ENCODE measurements around the gene KIAA0753.
"Not testable (repeated sequence)": the region's sequence is repeated elsewhere in the genome, so short reads cannot be mapped to it uniquely, and the experiment has no call there.

KIAA0753 gene

DNA sequence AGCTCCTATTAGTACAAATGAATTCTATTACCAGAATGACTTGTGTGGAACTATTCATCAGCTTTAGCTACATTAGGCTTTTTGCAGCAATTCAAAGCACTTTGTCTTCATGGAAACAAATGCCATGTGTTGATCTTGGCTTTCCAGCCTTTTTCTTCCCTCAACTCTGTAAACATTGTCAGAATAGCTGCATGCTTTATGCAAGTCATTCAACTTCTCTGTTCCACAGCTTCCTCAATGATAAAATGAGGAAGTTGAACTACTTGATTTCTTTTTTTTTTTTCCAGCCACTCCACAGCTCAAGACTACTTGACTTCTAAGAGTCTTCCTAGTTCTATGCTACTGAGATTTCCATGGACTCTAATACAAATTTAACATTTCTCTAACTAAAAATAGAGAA, 41.1 kb downstream of the KIAA0753 start:
- Histone ChIP-seq H3K4me3 (ENCODE audit: low read length) (no peak overlapping the region), H3K27me3 (ENCODE audit: control insufficient read depth, insufficient read depth, low read length) (no peaks in the 10 kb centered on the region), H3K4me1 (ENCODE audit: control insufficient read depth, insufficient read depth, low read length) (peaks cover 2% of the 10 kb centered on the region), H3K9ac (ENCODE audit: low read length) (no peak overlapping the region), H3K27ac (ENCODE audit: low read depth, low read length) (no peak overlapping the region), H3K36me3 (ENCODE audit: control insufficient read depth, insufficient read depth, low read length) (peaks cover 8% of the 10 kb centered on the region)

- peaks cover 8% of the 10 kb centered on the region for H3K36me3 ChIP-seq (ENCODE audit: control insufficient read depth, insufficient read depth, low read length)
Measured at GRCh38 chr17:6597727-6598126, 42.8 kb downstream of the KIAA0753 start.

GRCh38 chr17:6596941-6597340, 43.6 kb downstream of the KIAA0753 start:
- Histone ChIP-seq H3K9ac (ENCODE audit: low read length) (no peak overlapping the region), H3K4me1 (ENCODE audit: control insufficient read depth, insufficient read depth, low read length) (peaks cover 2% of the 10 kb centered on the region), H3K27ac (ENCODE audit: low read depth, low read length) (no peak overlapping the region), H3K27me3 (ENCODE audit: control insufficient read depth, insufficient read depth, low read length) (no peaks in the 10 kb centered on the region), H3K36me3 (ENCODE audit: control insufficient read depth, insufficient read depth, low read length) (peaks cover 8% of the 10 kb centered on the region), H3K4me3 (ENCODE audit: low read length) (no peak overlapping the region)

More at GRCh38 chr17:6597727-6598126, 42.8 kb downstream of the KIAA0753 start:
- H3K4me3 ChIP-seq (ENCODE audit: low read length) = no peak overlapping the region
- H3K27me3 ChIP-seq (ENCODE audit: control insufficient read depth, insufficient read depth, low read length) = no peaks in the 10 kb centered on the region
- H3K4me1 ChIP-seq (ENCODE audit: control insufficient read depth, insufficient read depth, low read length) = peaks cover 2% of the 10 kb centered on the region
- H3K27ac ChIP-seq (ENCODE audit: low read depth, low read length) = no peak overlapping the region
- no peak overlapping the region for H3K9ac ChIP-seq (ENCODE audit: low read length)

DNA sequence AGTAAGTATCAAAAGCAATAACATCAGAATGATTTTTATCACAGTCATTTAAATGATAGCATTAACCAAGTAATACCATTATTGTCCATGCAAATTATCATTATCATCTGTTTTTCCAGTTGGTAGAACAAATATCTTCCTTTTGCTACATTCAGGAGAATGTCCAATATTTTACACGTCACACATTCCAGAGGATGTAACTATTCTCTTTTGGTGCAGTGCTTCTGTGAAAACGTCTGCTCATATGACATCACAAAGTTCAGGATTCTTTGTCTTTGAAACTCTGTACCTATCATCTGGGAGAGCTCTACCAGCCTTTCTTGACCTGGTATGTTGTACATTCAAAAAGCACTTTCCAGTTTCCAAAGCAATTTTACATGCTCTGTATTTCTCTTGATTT, 44.0 kb downstream of the KIAA0753 start:
- Histone ChIP-seq H3K4me1 (ENCODE audit: control insufficient read depth, insufficient read depth, low read length) (peaks cover 2% of the 10 kb centered on the region), H3K27ac (ENCODE audit: low read depth, low read length) (no peak overlapping the region), H3K9ac (ENCODE audit: low read length) (no peak overlapping the region), H3K36me3 (ENCODE audit: control insufficient read depth, insufficient read depth, low read length) (peaks cover 11% of the 10 kb centered on the region), H3K4me3 (ENCODE audit: low read length) (no peak overlapping the region), H3K27me3 (ENCODE audit: control insufficient read depth, insufficient read depth, low read length) (no peaks in the 10 kb centered on the region)

GRCh38 chr17:6596081-6596480, 44.4 kb downstream of the KIAA0753 start:
- H3K27ac ChIP-seq (ENCODE audit: low read depth, low read length) = no peak overlapping the region
- H3K4me1 ChIP-seq (ENCODE audit: control insufficient read depth, insufficient read depth, low read length) = peaks cover 2% of the 10 kb centered on the region
- H3K4me3 ChIP-seq (ENCODE audit: low read length) = no peak overlapping the region
- no peaks in the 10 kb centered on the region for H3K27me3 ChIP-seq (ENCODE audit: control insufficient read depth, insufficient read depth, low read length)
- H3K9ac ChIP-seq (ENCODE audit: low read length) = no peak overlapping the region
- peaks cover 11% of the 10 kb centered on the region for H3K36me3 ChIP-seq (ENCODE audit: control insufficient read depth, insufficient read depth, low read length)

- H3K36me3 ChIP-seq (ENCODE audit: control insufficient read depth, insufficient read depth, low read length) = peaks cover 24% of the 10 kb centered on the region
- not testable (repeated sequence) for H3K27ac ChIP-seq (ENCODE audit: low read depth, low read length)
Measured at GRCh38 chr17:6593371-6593770, 47.1 kb downstream of the KIAA0753 start.

DNA sequence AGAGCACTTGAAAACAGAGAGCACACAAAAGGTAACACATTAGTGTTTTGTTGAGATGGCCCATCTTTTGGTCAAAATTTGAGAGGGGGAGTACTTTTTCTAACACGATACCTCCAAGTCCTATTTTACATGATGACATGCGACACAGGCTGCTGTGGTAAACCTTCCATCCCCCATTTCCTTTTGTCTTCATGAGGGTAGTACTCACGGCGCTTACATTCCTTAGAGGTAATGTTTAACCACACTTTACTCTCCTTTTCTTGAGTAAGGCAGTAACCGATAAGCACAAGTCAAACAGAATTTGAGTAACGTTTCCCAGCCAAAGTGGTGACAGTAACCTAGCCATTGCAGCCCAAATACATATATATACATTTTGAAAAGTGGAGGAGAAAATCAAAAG, 48.3 kb downstream of the KIAA0753 start:
- Histone ChIP-seq H3K27me3 (ENCODE audit: control insufficient read depth, insufficient read depth, low read length) (no peaks in the 10 kb centered on the region), H3K4me3 (ENCODE audit: low read length) (no peak overlapping the region), H3K27ac (ENCODE audit: low read depth, low read length) (no peak overlapping the region), H3K9ac (ENCODE audit: low read length) (no peak overlapping the region), H3K36me3 (ENCODE audit: control insufficient read depth, insufficient read depth, low read length) (peaks cover 29% of the 10 kb centered on the region), H3K4me1 (ENCODE audit: control insufficient read depth, insufficient read depth, low read length) (no peaks in the 10 kb centered on the region)

More at GRCh38 chr17:6593371-6593770, 47.1 kb downstream of the KIAA0753 start:
- not testable (repeated sequence) for H3K4me3 ChIP-seq (ENCODE audit: low read length); H3K9ac ChIP-seq (ENCODE audit: low read length); H3K27me3 ChIP-seq (ENCODE audit: control insufficient read depth, insufficient read depth, low read length); H3K4me1 ChIP-seq (ENCODE audit: control insufficient read depth, insufficient read depth, low read length)

- Histone ChIP-seq H3K36me3 (ENCODE audit: control insufficient read depth, insufficient read depth, low read length) (peaks cover 30% of the 10 kb centered on the region), H3K27ac (ENCODE audit: low read depth, low read length) (no peak overlapping the region), H3K4me3 (ENCODE audit: low read length) (no peak overlapping the region), H3K27me3 (ENCODE audit: control insufficient read depth, insufficient read depth, low read length) (no peaks in the 10 kb centered on the region), H3K9ac (ENCODE audit: low read length) (no peak overlapping the region), H3K4me1 (ENCODE audit: control insufficient read depth, insufficient read depth, low read length) (no peaks in the 10 kb centered on the region)
Measured at GRCh38 chr17:6591599-6592158, 48.8 kb downstream of the KIAA0753 start.

- Histone ChIP-seq H3K9ac (ENCODE audit: low read length) (no peak overlapping the region), H3K36me3 (ENCODE audit: control insufficient read depth, insufficient read depth, low read length) (peaks cover 28% of the 10 kb centered on the region), H3K27me3 (ENCODE audit: control insufficient read depth, insufficient read depth, low read length) (no peaks in the 10 kb centered on the region), H3K4me1 (ENCODE audit: control insufficient read depth, insufficient read depth, low read length) (no peaks in the 10 kb centered on the region), H3K27ac (ENCODE audit: low read depth, low read length) (no peak overlapping the region), H3K4me3 (ENCODE audit: low read length) (no peak overlapping the region)
Measured at GRCh38 chr17:6589266-6589946, 51.1 kb downstream of the KIAA0753 start.

DNA sequence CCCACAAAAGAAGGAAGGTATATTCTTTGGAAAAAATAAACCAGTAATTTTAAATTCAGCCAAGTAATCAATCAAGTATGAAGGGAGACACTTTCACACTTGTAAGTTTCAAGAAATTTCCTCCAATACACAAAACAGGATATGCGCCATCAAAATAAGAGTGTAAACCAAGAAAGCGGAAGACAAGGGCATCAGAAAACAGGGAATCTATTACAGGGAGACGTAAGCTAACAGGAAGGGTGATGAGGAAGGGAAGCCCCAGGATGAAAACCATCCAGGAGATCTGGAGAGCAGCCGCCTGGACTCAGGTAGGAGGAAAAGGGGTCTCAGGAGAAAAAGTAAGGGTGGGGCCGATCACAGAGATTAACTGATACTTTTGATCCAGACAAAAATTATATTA, 52.3 kb downstream of the KIAA0753 start:
- H3K27me3 ChIP-seq (ENCODE audit: control insufficient read depth, insufficient read depth, low read length) = no peaks in the 10 kb centered on the region
- H3K9ac ChIP-seq (ENCODE audit: low read length) = no peak overlapping the region
- H3K27ac ChIP-seq (ENCODE audit: low read depth, low read length) = no peak overlapping the region
- H3K36me3 ChIP-seq (ENCODE audit: control insufficient read depth, insufficient read depth, low read length) = peaks cover 31% of the 10 kb centered on the region
- no peaks in the 10 kb centered on the region for H3K4me1 ChIP-seq (ENCODE audit: control insufficient read depth, insufficient read depth, low read length)
- H3K4me3 ChIP-seq (ENCODE audit: low read length) = no peak overlapping the region

DNA sequence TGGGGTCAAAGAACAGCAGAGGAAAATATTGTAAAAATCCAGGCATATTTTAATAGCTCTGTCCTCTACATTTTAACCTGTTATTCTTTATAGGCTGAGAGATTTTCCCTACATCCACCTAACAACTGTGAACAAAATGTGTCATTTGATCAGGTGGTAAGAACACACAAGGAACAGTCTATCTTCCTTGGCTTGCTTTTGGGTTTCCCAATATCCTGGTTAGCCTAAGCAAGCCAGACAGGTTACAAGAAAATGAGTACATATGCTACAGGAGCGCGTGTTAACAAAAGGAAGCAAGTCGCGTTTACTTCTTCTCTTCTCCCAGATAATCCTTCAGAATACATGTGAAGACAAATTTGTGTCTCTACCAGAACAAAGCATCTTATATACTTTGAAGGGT, 53.2 kb downstream of the KIAA0753 start:
- no peak overlapping the region for H3K9ac ChIP-seq (ENCODE audit: low read length)
- no peaks in the 10 kb centered on the region for H3K4me1 ChIP-seq (ENCODE audit: control insufficient read depth, insufficient read depth, low read length)
- H3K36me3 ChIP-seq (ENCODE audit: control insufficient read depth, insufficient read depth, low read length) = peaks cover 31% of the 10 kb centered on the region
- H3K27me3 ChIP-seq (ENCODE audit: control insufficient read depth, insufficient read depth, low read length) = no peaks in the 10 kb centered on the region
- H3K4me3 ChIP-seq (ENCODE audit: low read length) = no peak overlapping the region
- H3K27ac ChIP-seq (ENCODE audit: low read depth, low read length) = no peak overlapping the region

DNA sequence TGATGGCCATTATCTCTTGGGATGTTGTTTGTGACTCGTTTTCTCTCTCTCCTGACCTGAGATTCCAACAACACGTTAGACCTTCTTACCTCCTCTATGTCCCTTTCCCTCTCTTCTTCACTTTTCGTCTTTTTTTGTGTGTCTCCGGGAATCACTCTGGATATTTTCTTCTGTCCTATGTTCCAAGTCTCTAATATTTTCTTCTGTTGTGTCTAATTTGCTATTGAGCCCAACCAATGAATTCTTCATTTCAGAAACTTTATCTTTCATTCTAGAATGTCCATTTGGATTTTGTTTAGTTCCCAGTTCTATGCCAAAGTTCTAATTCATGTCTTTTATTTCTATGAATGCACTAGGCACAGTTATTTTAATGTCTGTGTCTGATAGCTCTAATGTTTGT, 57.1 kb downstream of the KIAA0753 start:
- H3K36me3 ChIP-seq (ENCODE audit: control insufficient read depth, insufficient read depth, low read length) = peaks cover 15% of the 10 kb centered on the region
- H3K4me1 ChIP-seq (ENCODE audit: control insufficient read depth, insufficient read depth, low read length) = no peaks in the 10 kb centered on the region
- H3K27me3 ChIP-seq (ENCODE audit: control insufficient read depth, insufficient read depth, low read length) = no peaks in the 10 kb centered on the region
- H3K9ac ChIP-seq (ENCODE audit: low read length) = no peak overlapping the region
- H3K4me3 ChIP-seq (ENCODE audit: low read length) = no peak overlapping the region
- H3K27ac ChIP-seq (ENCODE audit: low read depth, low read length) = no peak overlapping the region

DNA sequence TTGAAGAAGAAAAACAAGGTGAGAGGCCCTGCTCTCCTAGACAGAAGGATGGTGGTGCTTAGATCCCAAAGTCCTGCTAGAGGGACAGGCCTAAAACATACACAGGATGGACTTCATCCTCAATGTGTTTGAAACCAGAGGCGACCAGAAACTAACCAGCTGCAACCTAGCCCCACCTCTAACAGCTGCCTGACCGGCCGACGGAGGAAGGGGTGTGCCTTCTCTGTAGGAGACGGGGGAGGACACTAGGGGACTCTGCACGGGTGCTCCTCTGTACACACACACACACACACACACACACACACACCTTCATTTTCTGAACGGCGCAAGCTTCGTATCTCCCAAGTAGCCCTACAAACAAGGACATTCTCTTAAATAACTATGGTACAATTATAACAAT, 59.9 kb downstream of the KIAA0753 start:
- H3K4me1 ChIP-seq (ENCODE audit: control insufficient read depth, insufficient read depth, low read length) = no peaks in the 10 kb centered on the region
- no peak overlapping the region for H3K27ac ChIP-seq (ENCODE audit: low read depth, low read length)
- no peaks in the 10 kb centered on the region for H3K27me3 ChIP-seq (ENCODE audit: control insufficient read depth, insufficient read depth, low read length)
- H3K9ac ChIP-seq (ENCODE audit: low read length) = no peak overlapping the region
- no peak overlapping the region for H3K4me3 ChIP-seq (ENCODE audit: low read length)
- peaks cover 8% of the 10 kb centered on the region for H3K36me3 ChIP-seq (ENCODE audit: control insufficient read depth, insufficient read depth, low read length)

Measured in rectal smooth muscle tissue (tissue), 1 donor.